ENCODE measurements around the gene TBC1D17. TPM values are rescaled to one million over a fixed set of nuclear protein-coding genes. Genes with fewer than 3 reads are reported as not detected.

Gene TBC1D17
- total and polyA plus RNA-seq, 2 of the 13 experiments (the other 11 are each of a cell fraction or from before 2014, with no cell fraction given): 9.7 to 16.9 TPM

GRCh38 chr19:49877020-49877878 is at the start of gene TBC1D17, which contains the start of gene AKT1S1 (continued):
- no peak for TF ChIP-seq AFF4 (CRISPR knock-in tag; IDR thresholded peaks at IDR 0.05)
- TF ChIP-seq ZEB1 (IDR thresholded peaks at IDR 0.05; ENCODE audit: insufficient replicate concordance, low read depth): no peak
- TF ChIP-seq MLX (CRISPR knock-in tag; IDR thresholded peaks at IDR 0.05): peak; percentile 69
- peak; percentile 12; the same call in 1 of the 2 replicates for TF ChIP-seq SRF (IDR thresholded peaks at IDR 0.05; ENCODE audit: low read depth, low read length)
- no peak for TF ChIP-seq ZBTB1 (CRISPR knock-in tag; IDR thresholded peaks at IDR 0.05; ENCODE audit: borderline replicate concordance)
- TF ChIP-seq ZNF710 (CRISPR knock-in tag; IDR thresholded peaks at IDR 0.05; ENCODE audit: borderline replicate concordance): peak; percentile 2; the same call in 1 of the 2 replicates
- TF ChIP-seq ZNF670 (CRISPR knock-in tag; IDR thresholded peaks at IDR 0.05; ENCODE audit: borderline replicate concordance): peak; percentile 60; the same call in 1 of the 2 replicates
- TF ChIP-seq MTA3 (CRISPR knock-in tag; IDR thresholded peaks at IDR 0.05): no peak
- TF ChIP-seq ZBTB4 (CRISPR knock-in tag; IDR thresholded peaks at IDR 0.05; ENCODE audit: borderline replicate concordance): no peak
- TF ChIP-seq CBFB (CRISPR knock-in tag; IDR thresholded peaks at IDR 0.05): no peak; the same call in 1 of the 2 replicates
- no peak for TF ChIP-seq MYNN (CRISPR knock-in tag; IDR thresholded peaks at IDR 0.05; ENCODE audit: low read depth)
